ENCODE measurements around the gene SPATC1L.

GRCh38 chr21:46208761-46209721 is 24.8 kb upstream of the SPATC1L start:
- TF ChIP-seq POLR2AphosphoS5 (IDR thresholded peaks at IDR 0.05; ENCODE audit: low read depth) (no peak; the same call in 1 of the 2 replicates), REST (IDR thresholded peaks at IDR 0.05; ENCODE audit: insufficient replicate concordance, low read depth) (no peak), CTCF (IDR thresholded peaks at IDR 0.05; ENCODE audit: insufficient read depth, low read length) (no peak), GABPA (IDR thresholded peaks at IDR 0.05; ENCODE audit: low read depth) (no peak), SPI1 (IDR thresholded peaks at IDR 0.05; ENCODE audit: borderline replicate concordance, low read depth) (no peak)
